Brain microvascular endothelial cell (primary cell): Measurements from ENCODE around the gene ROR2.

Source experiments
- DNase-seq: peaks from one replicate; pipeline ENCODE4 v3.0.0-alpha.2; 2020
- H3K27ac ChIP-seq: fragments of 250-450 bp; sonication (Bioruptor Pico); 2 replicates; pipeline ENCODE4 v1.5.1; 2020; ENCODE audit warnings: mild to moderate bottlenecking, moderate library complexity
- H3K27me3 ChIP-seq: fragments of 250-450 bp; sonication (Bioruptor Pico); replicated peaks from 2 replicates; pipeline ENCODE4 v1.5.1; 2020; ENCODE audit warnings: mild to moderate bottlenecking
- H3K36me3 ChIP-seq: fragments of 250-450 bp; sonication (Bioruptor Pico); replicated peaks from 2 replicates; pipeline ENCODE4 v1.5.1; 2020; ENCODE audit warnings: mild to moderate bottlenecking
- H3K4me3 ChIP-seq: 2 replicates; pipeline ENCODE4 v1.5.1; 2011; ENCODE audit warnings: low read depth, mild to moderate bottlenecking, control low read depth, low read length, moderate library complexity
- in situ Hi-C: cut with HindIII; loops from 2 replicates; pipeline ENCODE4 v1.10.0; 2017; ENCODE audit warnings: low sequenced_read_pairs, low pct_ligation_motif_present
- TF ChIP-seq, protein P1 (sequence below): IDR thresholded peaks from 2 replicates; pipeline ENCODE4 v1.5.1; 2011; ENCODE audit warnings: low read depth, mild to moderate bottlenecking, moderate library complexity, low read length, control low read depth, inconsistent platforms; ENCODE audit errors: missing control alignments

The ROR2 gene

DNA sequence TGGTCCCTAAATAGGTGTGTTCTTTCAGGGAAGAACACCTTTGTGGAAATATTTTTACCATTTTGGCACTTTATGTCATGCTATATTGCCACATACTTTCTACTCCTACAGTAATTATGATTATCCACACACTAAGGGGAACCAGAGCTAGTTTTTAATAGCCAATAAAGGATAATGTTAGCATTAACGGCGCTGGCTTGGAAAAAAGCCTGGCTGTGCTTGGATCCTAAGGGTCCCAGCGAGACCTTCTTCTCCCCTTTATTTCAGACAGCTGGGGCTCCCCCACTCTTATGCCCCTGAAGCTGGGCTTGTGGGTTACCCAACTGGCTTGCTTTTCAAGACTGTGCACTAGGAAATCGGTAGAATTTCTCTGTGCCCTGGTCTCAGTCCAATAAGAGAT is 367.8 kb downstream of the ROR2 start:
- in situ Hi-C loops, result no loop called here
- no peaks in the 10 kb centered on the region for H3K36me3 ChIP-seq
- no peak overlapping the region for H3K27ac ChIP-seq
- H3K27me3 ChIP-seq, result no peaks in the 10 kb centered on the region
- no peak overlapping the region for H3K4me3 ChIP-seq
- no peak for DNase-seq
- TF ChIP-seq, protein P1, sequence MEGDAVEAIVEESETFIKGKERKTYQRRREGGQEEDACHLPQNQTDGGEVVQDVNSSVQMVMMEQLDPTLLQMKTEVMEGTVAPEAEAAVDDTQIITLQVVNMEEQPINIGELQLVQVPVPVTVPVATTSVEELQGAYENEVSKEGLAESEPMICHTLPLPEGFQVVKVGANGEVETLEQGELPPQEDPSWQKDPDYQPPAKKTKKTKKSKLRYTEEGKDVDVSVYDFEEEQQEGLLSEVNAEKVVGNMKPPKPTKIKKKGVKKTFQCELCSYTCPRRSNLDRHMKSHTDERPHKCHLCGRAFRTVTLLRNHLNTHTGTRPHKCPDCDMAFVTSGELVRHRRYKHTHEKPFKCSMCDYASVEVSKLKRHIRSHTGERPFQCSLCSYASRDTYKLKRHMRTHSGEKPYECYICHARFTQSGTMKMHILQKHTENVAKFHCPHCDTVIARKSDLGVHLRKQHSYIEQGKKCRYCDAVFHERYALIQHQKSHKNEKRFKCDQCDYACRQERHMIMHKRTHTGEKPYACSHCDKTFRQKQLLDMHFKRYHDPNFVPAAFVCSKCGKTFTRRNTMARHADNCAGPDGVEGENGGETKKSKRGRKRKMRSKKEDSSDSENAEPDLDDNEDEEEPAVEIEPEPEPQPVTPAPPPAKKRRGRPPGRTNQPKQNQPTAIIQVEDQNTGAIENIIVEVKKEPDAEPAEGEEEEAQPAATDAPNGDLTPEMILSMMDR, result no peak

DNA sequence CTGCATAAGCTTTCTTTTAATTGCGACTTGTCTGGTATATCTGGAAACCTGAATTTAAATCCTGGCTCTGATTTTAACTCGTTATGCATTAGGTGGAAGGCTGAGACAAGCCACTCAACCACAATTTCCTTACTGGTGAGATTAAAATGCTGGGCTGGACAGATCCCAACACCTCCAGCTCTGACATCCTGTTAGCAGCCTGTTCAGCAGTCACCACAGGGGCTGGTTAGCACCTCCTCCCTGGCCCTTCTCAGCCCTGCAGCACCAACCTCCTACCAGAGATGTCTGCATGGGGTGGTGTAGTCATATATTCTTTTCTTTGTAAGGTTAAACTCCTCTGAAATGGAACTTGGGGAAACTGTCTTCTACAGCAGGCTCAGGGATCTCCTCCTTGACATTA is 369.9 kb downstream of the ROR2 start:
- DNase-seq, result peak; percentile 59
- Histone ChIP-seq H3K36me3 (no peaks in the 10 kb centered on the region), H3K27me3 (no peaks in the 10 kb centered on the region), H3K4me3 (no peak overlapping the region), H3K27ac (no peak overlapping the region)
- in situ Hi-C loops, result no loop called here
- TF ChIP-seq, protein P1, result no peak

DNA sequence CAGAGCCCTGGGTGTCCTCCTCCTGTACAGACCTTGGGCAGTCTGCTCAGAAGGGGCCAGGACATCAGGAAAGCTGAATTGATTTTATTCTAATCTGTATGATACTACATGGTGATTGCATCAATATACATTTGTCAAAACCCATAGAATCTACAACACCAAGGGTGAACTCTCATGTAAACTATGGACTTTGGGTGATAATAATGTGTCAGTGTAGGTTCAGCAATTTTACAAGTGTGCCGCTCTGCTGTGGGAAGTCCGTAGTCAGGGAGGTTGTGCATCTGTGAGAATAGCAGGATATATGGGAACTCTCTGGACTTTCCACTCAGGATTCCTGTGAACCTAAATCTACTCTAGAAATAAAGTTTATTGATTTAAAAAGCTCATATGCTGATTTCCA is 371.1 kb downstream of the ROR2 start:
- DNase-seq, result no peak
- in situ Hi-C loops, result no loop called here
- H3K36me3 ChIP-seq, result no peaks in the 10 kb centered on the region
- no peak overlapping the region for H3K4me3 ChIP-seq
- H3K27me3 ChIP-seq, result no peaks in the 10 kb centered on the region
- no peak overlapping the region for H3K27ac ChIP-seq
- TF ChIP-seq, protein P1, result no peak

DNA sequence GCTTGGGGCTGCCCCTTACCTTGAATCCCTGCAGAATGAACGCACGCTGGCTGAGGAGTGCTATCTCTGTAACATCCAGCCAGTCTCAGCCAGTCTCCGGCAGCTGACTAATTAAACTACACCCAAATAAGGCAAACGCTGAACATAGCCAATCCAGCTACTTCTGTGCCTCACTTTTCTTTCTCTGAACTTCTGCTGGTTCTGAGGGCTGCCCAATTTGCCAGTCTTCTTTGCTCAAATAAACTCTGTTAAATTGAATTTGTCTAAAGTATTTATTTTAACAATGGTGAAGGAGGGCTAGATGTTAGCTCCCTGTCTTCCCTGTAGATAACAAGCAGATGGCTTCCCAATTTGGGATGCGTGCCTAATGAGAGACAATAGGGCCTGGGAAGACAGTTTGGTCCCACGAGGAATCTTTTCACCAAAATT is 372.4 kb downstream of the ROR2 start:
- H3K4me3 ChIP-seq, result no peak overlapping the region
- no peak for DNase-seq
- H3K27me3 ChIP-seq, result no peaks in the 10 kb centered on the region
- H3K36me3 ChIP-seq, result no peaks in the 10 kb centered on the region
- in situ Hi-C loops, result no loop called here
- TF ChIP-seq, protein P1, result no peak
- H3K27ac ChIP-seq, result no peak overlapping the region

DNA sequence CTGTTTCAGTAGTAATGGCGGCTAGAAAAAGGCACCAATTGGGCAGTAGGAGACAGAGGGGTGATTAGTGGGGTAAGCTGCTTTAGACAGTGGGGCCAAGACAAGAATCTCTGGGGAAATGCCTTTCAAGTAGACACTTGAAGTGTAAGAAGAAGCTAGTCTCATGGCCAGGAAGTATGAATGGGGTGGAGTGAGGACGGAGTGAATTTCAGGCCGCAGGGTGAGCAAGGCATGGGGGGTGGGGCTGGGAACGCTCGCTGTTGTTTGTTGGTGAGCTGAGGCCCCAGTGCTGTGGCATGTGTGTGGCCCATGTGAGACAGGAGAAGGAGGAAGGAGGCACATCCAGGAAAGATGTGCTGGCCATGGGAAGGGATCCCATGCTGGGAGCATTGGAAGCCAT is 377.2 kb downstream of the ROR2 start:
- TF ChIP-seq, protein P1, result no peak
- no peak for DNase-seq
- Histone ChIP-seq H3K4me3 (no peak overlapping the region), H3K36me3 (no peaks in the 10 kb centered on the region), H3K27ac (no peak overlapping the region), H3K27me3 (no peaks in the 10 kb centered on the region)
- in situ Hi-C loops, result no loop called here

DNA sequence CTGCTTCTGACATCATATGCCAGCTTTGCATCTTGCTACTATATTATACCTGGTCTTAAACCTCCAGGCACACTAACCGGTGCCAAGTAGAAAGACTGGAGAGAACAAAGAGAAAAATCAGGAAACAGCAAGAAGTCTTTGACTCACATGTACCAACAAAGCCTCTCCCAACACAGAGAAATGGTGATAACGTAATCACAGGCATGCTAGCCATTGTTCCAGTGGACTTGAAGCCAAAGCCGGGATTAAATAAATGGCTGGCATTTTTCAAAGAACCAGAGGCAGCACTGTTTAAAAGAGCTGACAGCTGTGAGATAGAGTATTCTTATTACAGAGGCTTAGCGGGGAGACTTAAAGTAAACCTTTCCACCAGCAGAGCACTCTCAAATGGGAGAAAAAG is 378.0 kb downstream of the ROR2 start:
- TF ChIP-seq, protein P1, result no peak
- no peak overlapping the region for H3K4me3 ChIP-seq
- no peak for DNase-seq
- no peaks in the 10 kb centered on the region for H3K36me3 ChIP-seq
- in situ Hi-C loops, result no loop called here
- H3K27ac ChIP-seq, result no peak overlapping the region
- no peaks in the 10 kb centered on the region for H3K27me3 ChIP-seq
